Measurements from ENCODE around the gene PLCH1.
"Not testable (repeated sequence)": the region's sequence is repeated elsewhere in the genome, so short reads cannot be mapped to it uniquely, and the experiment has no call there.

Gene PLCH1

GRCh38 chr3:155425396-155425795 lies 319.5 kb downstream of the PLCH1 start:
- DNase-seq (ENCODE audit: low read depth in 2 of 2, low spot score in 1 of 2), result no peak

- DNase-seq (ENCODE audit: low read depth in 2 of 2, low spot score in 1 of 2), result no peak
These were observed 320.6 kb downstream of the PLCH1 start for GRCh38 chr3:155424323-155424710.

GRCh38 chr3:155423526-155424322 lies 321.1 kb downstream of the PLCH1 start:
- no peak for DNase-seq (ENCODE audit: low read depth in 2 of 2, low spot score in 1 of 2)

GRCh38 chr3:155420881-155421486 lies 323.9 kb downstream of the PLCH1 start:
- no peak for DNase-seq (ENCODE audit: low read depth in 2 of 2, low spot score in 1 of 2)

- DNase-seq (ENCODE audit: low read depth in 2 of 2, low spot score in 1 of 2), result no peak
These were observed 324.5 kb downstream of the PLCH1 start for GRCh38 chr3:155420406-155420805.

GRCh38 chr3:155418407-155418806 lies 326.5 kb downstream of the PLCH1 start:
- no peak for DNase-seq (ENCODE audit: low read depth in 2 of 2, low spot score in 1 of 2)

GRCh38 chr3:155417119-155417517 lies 327.8 kb downstream of the PLCH1 start:
- DNase-seq (ENCODE audit: low read depth in 2 of 2, low spot score in 1 of 2), result no peak

- DNase-seq (ENCODE audit: low read depth in 2 of 2, low spot score in 1 of 2), result no peak
These were observed 328.3 kb downstream of the PLCH1 start for GRCh38 chr3:155416500-155417118.

- DNase-seq (ENCODE audit: low read depth in 2 of 2, low spot score in 1 of 2), result no peak
These were observed 332.0 kb downstream of the PLCH1 start for GRCh38 chr3:155412904-155413303.

GRCh38 chr3:155411500-155412223 lies 333.2 kb downstream of the PLCH1 start:
- DNase-seq (ENCODE audit: low read depth in 2 of 2, low spot score in 1 of 2), result no peak

- DNase-seq (ENCODE audit: low read depth in 2 of 2, low spot score in 1 of 2), result no peak
These were observed 335.5 kb downstream of the PLCH1 start for GRCh38 chr3:155409336-155409735.

GRCh38 chr3:155407971-155408370 lies 336.9 kb downstream of the PLCH1 start:
- DNase-seq (ENCODE audit: low read depth in 2 of 2, low spot score in 1 of 2), result no peak

- DNase-seq (ENCODE audit: low read depth in 2 of 2, low spot score in 1 of 2), result no peak
These were observed 337.5 kb downstream of the PLCH1 start for GRCh38 chr3:155407331-155407730.

GRCh38 chr3:155404486-155404885 lies 340.4 kb downstream of the PLCH1 start:
- DNase-seq (ENCODE audit: low read depth in 2 of 2, low spot score in 1 of 2), result no peak

- DNase-seq (ENCODE audit: low read depth in 2 of 2, low spot score in 1 of 2), result no peak
These were observed 342.2 kb downstream of the PLCH1 start for GRCh38 chr3:155402656-155403055.

- DNase-seq (ENCODE audit: low read depth in 2 of 2, low spot score in 1 of 2), result no peak
These were observed 346.8 kb downstream of the PLCH1 start for GRCh38 chr3:155398046-155398445.

- DNase-seq (ENCODE audit: low read depth in 2 of 2, low spot score in 1 of 2), result not testable (repeated sequence)
These were observed 350.0 kb downstream of the PLCH1 start for GRCh38 chr3:155394896-155395295.

- DNase-seq (ENCODE audit: low read depth in 2 of 2, low spot score in 1 of 2), result no peak
These were observed 350.6 kb downstream of the PLCH1 start for GRCh38 chr3:155394240-155394639.

GRCh38 chr3:155393316-155393715 lies 351.6 kb downstream of the PLCH1 start:
- no peak for DNase-seq (ENCODE audit: low read depth in 2 of 2, low spot score in 1 of 2)

- DNase-seq (ENCODE audit: low read depth in 2 of 2, low spot score in 1 of 2), result no peak
These were observed 352.7 kb downstream of the PLCH1 start for GRCh38 chr3:155392138-155392537.

GRCh38 chr3:155391551-155391958 lies 353.3 kb downstream of the PLCH1 start:
- no peak for DNase-seq (ENCODE audit: low read depth in 2 of 2, low spot score in 1 of 2)

- DNase-seq (ENCODE audit: low read depth in 2 of 2, low spot score in 1 of 2), result no peak
These were observed 353.8 kb downstream of the PLCH1 start for GRCh38 chr3:155391104-155391503.
